ENCODE measurements around the gene NASP.
A peak's percentile ranks its signal among the peaks of the same experiment; 100 is the strongest.

The NASP gene

GRCh38 chr1:45551684-45552083, 32.2 kb upstream of the NASP start:
- Histone ChIP-seq H3K4me1 (ENCODE audit: control insufficient read depth, low read depth, low read length) (peaks cover 6% of the 10 kb centered on the region), H3K27ac (ENCODE audit: low read length) (no peak overlapping the region), H3K9me3 (ENCODE audit: control insufficient read depth, low read depth, low read length) (no peaks in the 10 kb centered on the region), H3K4me3 (ENCODE audit: low read length) (peak overlapping the region; percentile 100), H3K9ac (ENCODE audit: low read length) (peak overlapping the region; percentile 95), H3K27me3 (ENCODE audit: control insufficient read depth, insufficient read depth, low read length) (no peaks in the 10 kb centered on the region), H3K36me3 (ENCODE audit: control insufficient read depth, low read depth, low read length) (peaks cover 26% of the 10 kb centered on the region)

- peak overlapping the region; percentile 100 for H3K4me3 ChIP-seq (ENCODE audit: low read length)
- H3K9ac ChIP-seq (ENCODE audit: low read length) = no peak overlapping the region
Measured at GRCh38 chr1:45552331-45552730, 31.5 kb upstream of the NASP start.

GRCh38 chr1:45554198-45554597, 29.6 kb upstream of the NASP start:
- peaks cover 36% of the 10 kb centered on the region for H3K36me3 ChIP-seq (ENCODE audit: control insufficient read depth, low read depth, low read length)
- no peak overlapping the region for H3K27ac ChIP-seq (ENCODE audit: low read length)
- no peak overlapping the region for H3K9ac ChIP-seq (ENCODE audit: low read length)
- H3K4me3 ChIP-seq (ENCODE audit: low read length) = no peak overlapping the region
- peaks cover 6% of the 10 kb centered on the region for H3K4me1 ChIP-seq (ENCODE audit: control insufficient read depth, low read depth, low read length)
- H3K27me3 ChIP-seq (ENCODE audit: control insufficient read depth, insufficient read depth, low read length) = no peaks in the 10 kb centered on the region
- no peaks in the 10 kb centered on the region for H3K9me3 ChIP-seq (ENCODE audit: control insufficient read depth, low read depth, low read length)

More at GRCh38 chr1:45552331-45552730, 31.5 kb upstream of the NASP start:
- Histone ChIP-seq H3K36me3 (ENCODE audit: control insufficient read depth, low read depth, low read length) (peaks cover 28% of the 10 kb centered on the region), H3K27me3 (ENCODE audit: control insufficient read depth, insufficient read depth, low read length) (no peaks in the 10 kb centered on the region), H3K4me1 (ENCODE audit: control insufficient read depth, low read depth, low read length) (peaks cover 6% of the 10 kb centered on the region), H3K9me3 (ENCODE audit: control insufficient read depth, low read depth, low read length) (no peaks in the 10 kb centered on the region), H3K27ac (ENCODE audit: low read length) (no peak overlapping the region)

GRCh38 chr1:45557422-45557944, 26.4 kb upstream of the NASP start:
- peaks cover 53% of the 10 kb centered on the region for H3K36me3 ChIP-seq (ENCODE audit: control insufficient read depth, low read depth, low read length)
- H3K27ac ChIP-seq (ENCODE audit: low read length) = no peak overlapping the region
- H3K4me1 ChIP-seq (ENCODE audit: control insufficient read depth, low read depth, low read length) = peaks cover 2% of the 10 kb centered on the region

GRCh38 chr1:45563843-45564242, 20.0 kb upstream of the NASP start:
- Histone ChIP-seq H3K36me3 (ENCODE audit: control insufficient read depth, low read depth, low read length) (peaks cover 67% of the 10 kb centered on the region), H3K9ac (ENCODE audit: low read length) (no peak overlapping the region)

More at GRCh38 chr1:45557422-45557944, 26.4 kb upstream of the NASP start:
- Histone ChIP-seq H3K9me3 (ENCODE audit: control insufficient read depth, low read depth, low read length) (no peaks in the 10 kb centered on the region), H3K4me3 (ENCODE audit: low read length) (no peak overlapping the region), H3K9ac (ENCODE audit: low read length) (no peak overlapping the region), H3K27me3 (ENCODE audit: control insufficient read depth, insufficient read depth, low read length) (no peaks in the 10 kb centered on the region)

GRCh38 chr1:45566722-45567121, 17.1 kb upstream of the NASP start:
- no peaks in the 10 kb centered on the region for H3K4me1 ChIP-seq (ENCODE audit: control insufficient read depth, low read depth, low read length)
- H3K4me3 ChIP-seq (ENCODE audit: low read length) = no peak overlapping the region
- H3K9me3 ChIP-seq (ENCODE audit: control insufficient read depth, low read depth, low read length) = no peaks in the 10 kb centered on the region
- no peaks in the 10 kb centered on the region for H3K27me3 ChIP-seq (ENCODE audit: control insufficient read depth, insufficient read depth, low read length)
- H3K9ac ChIP-seq (ENCODE audit: low read length) = no peak overlapping the region
- no peak overlapping the region for H3K27ac ChIP-seq (ENCODE audit: low read length)
- H3K36me3 ChIP-seq (ENCODE audit: control insufficient read depth, low read depth, low read length) = peaks cover 68% of the 10 kb centered on the region

More at GRCh38 chr1:45563843-45564242, 20.0 kb upstream of the NASP start:
- no peaks in the 10 kb centered on the region for H3K9me3 ChIP-seq (ENCODE audit: control insufficient read depth, low read depth, low read length)
- no peaks in the 10 kb centered on the region for H3K4me1 ChIP-seq (ENCODE audit: control insufficient read depth, low read depth, low read length)
- H3K27me3 ChIP-seq (ENCODE audit: control insufficient read depth, insufficient read depth, low read length) = no peaks in the 10 kb centered on the region
- no peak overlapping the region for H3K4me3 ChIP-seq (ENCODE audit: low read length)
- H3K27ac ChIP-seq (ENCODE audit: low read length) = no peak overlapping the region

GRCh38 chr1:45567911-45568310, 15.9 kb upstream of the NASP start:
- Histone ChIP-seq H3K36me3 (ENCODE audit: control insufficient read depth, low read depth, low read length) (peaks cover 61% of the 10 kb centered on the region), H3K9ac (ENCODE audit: low read length) (no peak overlapping the region), H3K27me3 (ENCODE audit: control insufficient read depth, insufficient read depth, low read length) (no peaks in the 10 kb centered on the region), H3K27ac (ENCODE audit: low read length) (no peak overlapping the region), H3K9me3 (ENCODE audit: control insufficient read depth, low read depth, low read length) (no peaks in the 10 kb centered on the region), H3K4me1 (ENCODE audit: control insufficient read depth, low read depth, low read length) (peaks cover 4% of the 10 kb centered on the region), H3K4me3 (ENCODE audit: low read length) (no peak overlapping the region)

- Histone ChIP-seq H3K9ac (ENCODE audit: low read length) (no peak overlapping the region), H3K4me1 (ENCODE audit: control insufficient read depth, low read depth, low read length) (peaks cover 9% of the 10 kb centered on the region), H3K36me3 (ENCODE audit: control insufficient read depth, low read depth, low read length) (peaks cover 56% of the 10 kb centered on the region), H3K27ac (ENCODE audit: low read length) (no peak overlapping the region), H3K4me3 (ENCODE audit: low read length) (no peak overlapping the region), H3K27me3 (ENCODE audit: control insufficient read depth, insufficient read depth, low read length) (no peaks in the 10 kb centered on the region), H3K9me3 (ENCODE audit: control insufficient read depth, low read depth, low read length) (no peaks in the 10 kb centered on the region)
Measured at GRCh38 chr1:45568421-45568820, 15.4 kb upstream of the NASP start.

- Histone ChIP-seq H3K36me3 (ENCODE audit: control insufficient read depth, low read depth, low read length) (peaks cover 48% of the 10 kb centered on the region), H3K9me3 (ENCODE audit: control insufficient read depth, low read depth, low read length) (no peaks in the 10 kb centered on the region), H3K27ac (ENCODE audit: low read length) (no peak overlapping the region)
Measured at GRCh38 chr1:45569571-45569961, 14.3 kb upstream of the NASP start.

GRCh38 chr1:45569962-45570581, 13.8 kb upstream of the NASP start:
- Histone ChIP-seq H3K36me3 (ENCODE audit: control insufficient read depth, low read depth, low read length) (peaks cover 48% of the 10 kb centered on the region), H3K9me3 (ENCODE audit: control insufficient read depth, low read depth, low read length) (no peaks in the 10 kb centered on the region), H3K27ac (ENCODE audit: low read length) (no peak overlapping the region), H3K9ac (ENCODE audit: low read length) (no peak overlapping the region), H3K4me3 (ENCODE audit: low read length) (no peak overlapping the region), H3K27me3 (ENCODE audit: control insufficient read depth, insufficient read depth, low read length) (no peaks in the 10 kb centered on the region), H3K4me1 (ENCODE audit: control insufficient read depth, low read depth, low read length) (peaks cover 18% of the 10 kb centered on the region)

More at GRCh38 chr1:45569571-45569961, 14.3 kb upstream of the NASP start:
- Histone ChIP-seq H3K9ac (ENCODE audit: low read length) (no peak overlapping the region), H3K4me3 (ENCODE audit: low read length) (no peak overlapping the region), H3K27me3 (ENCODE audit: control insufficient read depth, insufficient read depth, low read length) (no peaks in the 10 kb centered on the region), H3K4me1 (ENCODE audit: control insufficient read depth, low read depth, low read length) (peaks cover 18% of the 10 kb centered on the region)

GRCh38 chr1:45570631-45571030, 13.2 kb upstream of the NASP start:
- peaks cover 18% of the 10 kb centered on the region for H3K4me1 ChIP-seq (ENCODE audit: control insufficient read depth, low read depth, low read length)
- H3K4me3 ChIP-seq (ENCODE audit: low read length) = no peak overlapping the region
- no peaks in the 10 kb centered on the region for H3K27me3 ChIP-seq (ENCODE audit: control insufficient read depth, insufficient read depth, low read length)
- no peak overlapping the region for H3K9ac ChIP-seq (ENCODE audit: low read length)
- no peak overlapping the region for H3K27ac ChIP-seq (ENCODE audit: low read length)
- H3K9me3 ChIP-seq (ENCODE audit: control insufficient read depth, low read depth, low read length) = no peaks in the 10 kb centered on the region
- H3K36me3 ChIP-seq (ENCODE audit: control insufficient read depth, low read depth, low read length) = peaks cover 48% of the 10 kb centered on the region

- Histone ChIP-seq H3K4me3 (ENCODE audit: low read length) (no peak overlapping the region), H3K9ac (ENCODE audit: low read length) (peak overlapping the region; percentile 21), H3K9me3 (ENCODE audit: control insufficient read depth, low read depth, low read length) (no peaks in the 10 kb centered on the region), H3K4me1 (ENCODE audit: control insufficient read depth, low read depth, low read length) (peaks cover 18% of the 10 kb centered on the region), H3K27ac (ENCODE audit: low read length) (peak overlapping the region; percentile 77), H3K27me3 (ENCODE audit: control insufficient read depth, insufficient read depth, low read length) (no peaks in the 10 kb centered on the region), H3K36me3 (ENCODE audit: control insufficient read depth, low read depth, low read length) (peaks cover 24% of the 10 kb centered on the region)
Measured at GRCh38 chr1:45573231-45573804, 10.5 kb upstream of the NASP start.

All from iPS-18a (cell line).